GM12878 (cell line): ENCODE data around the gene DMPK. TPM values are rescaled to one million over a fixed set of nuclear protein-coding genes. Genes with fewer than 3 reads are reported as not detected.

Experiments
- ATAC-seq: fragments of 200-7000 bp; cut with Tn5 transposase; 3 replicates; pipeline ENCODE4 v1.9.1; 2020; ENCODE audit warnings: mild to moderate bottlenecking, moderate library complexity
- BruUV-seq: library from RNA; stranded (reverse); fragments of 400-500 nt; replicated peaks from 2 replicates; lab custom pipeline; 2021; lab: Mats Ljungman, UMichigan
- CTCF ChIA-PET: fragments of 300-600 bp; sonication (Branson Sonifier 250); formaldehyde crosslinking; extraction: SDS; loops from one replicate; lab custom pipeline; 2021; ENCODE audit warnings: inconsistent platforms; lab: Yijun Ruan, JAX
- POLR2A ChIA-PET: fragments of 350-600 bp; formaldehyde crosslinking; extraction: SDS; loops from one replicate; lab custom pipeline; 2021; ENCODE audit warnings: inconsistent platforms; lab: Charles Lee
- RAD21 ChIA-PET: fragments of 300-600 bp; sonication (Branson Sonifier 250); formaldehyde crosslinking; loops from one replicate; lab custom pipeline; 2023; ENCODE audit warnings: antibody characterized with exemption; ENCODE audit not compliant: unreplicated experiment; lab: Charles Lee
- SMC1A ChIA-PET: fragments of 300-600 bp; sonication (Branson Sonifier 250); formaldehyde crosslinking; loops from one replicate; lab custom pipeline; 2023; ENCODE audit not compliant: unreplicated experiment, uncharacterized antibody; lab: Charles Lee
- DNase-seq: peaks from one replicate; pipeline ENCODE4 v3.0.0-alpha.2; 2011; ENCODE audit warnings: low read depth, low spot score
- FAIRE-seq: peaks from 3 replicates; lab custom pipeline; 2011; peaks lifted over from hg19 to GRCh38; lab: Jason Lieb, UNC
- H2AFZ ChIP-seq: 2 replicates; pipeline ENCODE4 v1.6.0; 2011; ENCODE audit warnings: low read depth, low read length, control low read depth; ENCODE audit not compliant: control insufficient read depth
- H3K27ac ChIP-seq: 2 replicates; pipeline ENCODE4 v1.5.1; 2011; ENCODE audit warnings: control low read depth; ENCODE audit not compliant: control insufficient read depth, insufficient read depth
- H3K27me3 ChIP-seq, 2 experiments: replicated peaks in 1 of 2; 2 replicates each; pipeline versions ENCODE4 v1.6.0 to v1.6.1; 2011; ENCODE audit warnings: low read length in 1 of 2; ENCODE audit not compliant: control insufficient read depth in 2 of 2, insufficient read depth in 2 of 2
- H3K36me3 ChIP-seq, 2 experiments: 2 replicates each; pipeline ENCODE4 v1.5.1; 2011; ENCODE audit warnings: low read length in 1 of 2; ENCODE audit not compliant: control insufficient read depth in 2 of 2, insufficient read depth in 2 of 2
- H3K4me1 ChIP-seq: 2 replicates; pipeline ENCODE4 v1.6.1; 2011; ENCODE audit warnings: mild to moderate bottlenecking, low read length, moderate library complexity, mixed read lengths; ENCODE audit not compliant: control insufficient read depth, insufficient read depth
- H3K4me2 ChIP-seq: 2 replicates; pipeline ENCODE4 v1.6.0; 2011; ENCODE audit warnings: control low read depth; ENCODE audit not compliant: control insufficient read depth, insufficient read depth
- H3K4me3 ChIP-seq: fragments of 200-600 bp; sonication (generic); 2 replicates; pipeline ENCODE4 v1.5.1; 2016
- H3K79me2 ChIP-seq: 2 replicates; pipeline ENCODE4 v1.6.0; 2011; ENCODE audit warnings: low read length; ENCODE audit not compliant: control insufficient read depth, insufficient read depth
- H3K9ac ChIP-seq: 2 replicates; pipeline ENCODE4 v1.8.0; 2011; ENCODE audit warnings: low read length, control low read depth, mixed read lengths; ENCODE audit not compliant: control insufficient read depth, insufficient read depth
- H3K9me3 ChIP-seq: replicated peaks from 3 replicates; pipeline ENCODE4 v1.5.1; 2011; ENCODE audit warnings: mild to moderate bottlenecking, low read length; ENCODE audit not compliant: control insufficient read depth, insufficient read depth
- H4K20me1 ChIP-seq: 2 replicates; pipeline ENCODE4 v1.6.0; 2011; ENCODE audit not compliant: control insufficient read depth, insufficient read depth
- BCLAF1 ChIP-seq: fragments of 450-650 bp; IDR thresholded peaks from 2 replicates; pipeline ENCODE4 v1.6.1; 2017; ENCODE audit warnings: antibody characterized with exemption, mild to moderate bottlenecking, moderate library complexity
- CBX5 ChIP-seq: sonication (generic); IDR thresholded peaks from 2 replicates; pipeline ENCODE4 v1.6.1; 2016; ENCODE audit warnings: low read depth, moderate library complexity, mild to moderate bottlenecking, inconsistent platforms
- EGR1 ChIP-seq, 2 experiments: IDR thresholded peaks; 1 replicate in 1 of 2; 2 replicates in 1 of 2; pipeline ENCODE4 v1.6.1; 2011 to 2012; ENCODE audit warnings: low read depth in 2 of 2, low read length in 2 of 2, borderline replicate concordance in 1 of 2, mild to moderate bottlenecking in 1 of 2, moderate library complexity in 1 of 2
- HDAC6 ChIP-seq: fragments of 200-600 bp; sonication (generic); IDR thresholded peaks from one replicate; pipeline ENCODE4 v1.8.0; 2017; ENCODE audit warnings: antibody characterized with exemption; ENCODE audit not compliant: unreplicated experiment
- NR2F1 ChIP-seq: fragments of 450-650 bp; conservative IDR thresholded peaks from 2 replicates; pipeline ENCODE4 v1.6.1; 2017; ENCODE audit warnings: mild to moderate bottlenecking
- POLR2A ChIP-seq: IDR thresholded peaks from 2 replicates; pipeline ENCODE4 v1.6.1; 2011; ENCODE audit warnings: low read depth, mild to moderate bottlenecking, low read length
- RAD21 ChIP-seq: IDR thresholded peaks from 2 replicates; pipeline ENCODE4 v1.6.1; 2011; ENCODE audit warnings: mild to moderate bottlenecking, low read depth, low read length, moderate library complexity; ENCODE audit not compliant: insufficient read depth
- RAD51 ChIP-seq: fragments of 450-650 bp; IDR thresholded peaks from 2 replicates; pipeline ENCODE4 v1.6.1; 2016; ENCODE audit warnings: moderate library complexity, mild to moderate bottlenecking, inconsistent platforms
- RUNX3 ChIP-seq: IDR thresholded peaks from 2 replicates; pipeline ENCODE4 v1.6.1; 2012; ENCODE audit warnings: low read length, inconsistent platforms
- SIX5 ChIP-seq: IDR thresholded peaks from 2 replicates; pipeline ENCODE4 v1.6.1; 2011; ENCODE audit warnings: mild to moderate bottlenecking, low read depth, low read length, moderate library complexity; ENCODE audit not compliant: severe bottlenecking
- SMARCA5 ChIP-seq: fragments of 450-650 bp; IDR thresholded peaks from 2 replicates; pipeline ENCODE4 v1.6.1; 2017; ENCODE audit warnings: mild to moderate bottlenecking
- SREBF1 ChIP-seq: IDR thresholded peaks from 2 replicates; pipeline ENCODE4 v1.6.1; 2012; ENCODE audit warnings: mild to moderate bottlenecking, low read length
- STAT1 ChIP-seq: fragments of 450-650 bp; conservative IDR thresholded peaks from 2 replicates; pipeline ENCODE4 v1.6.1; 2014; ENCODE audit warnings: antibody characterized with exemption, mild to moderate bottlenecking
- TARDBP ChIP-seq: IDR thresholded peaks from 2 replicates; pipeline ENCODE4 v1.6.1; 2016; ENCODE audit warnings: borderline replicate concordance
- USF1 ChIP-seq: IDR thresholded peaks from 2 replicates; pipeline ENCODE4 v1.6.1; 2011; ENCODE audit warnings: borderline replicate concordance, low read depth, mild to moderate bottlenecking, moderate library complexity, mixed read lengths, low read length; ENCODE audit not compliant: insufficient read depth; ENCODE audit errors: extremely low read length
- ZBTB11 ChIP-seq: fragments of 450-650 bp; formaldehyde crosslinking; IDR thresholded peaks from 2 replicates; pipeline ENCODE4 v1.5.0; 2022; ENCODE audit warnings: mild to moderate bottlenecking, missing genetic modification characterization
- WGBS: methylation state at CpG from one replicate; pipeline ENCODE4 v1.1.6; 2016; ENCODE audit warnings: low lambda C conversion rate; ENCODE audit not compliant: insufficient replicate concordance, insufficient coverage; ENCODE audit errors: missing lambda C conversion rate; 5-methylcytosine and 5-hydroxymethylcytosine counted together
- in situ Hi-C: fragments of 300-500 bp; cut with MboI; formaldehyde crosslinking; loops from 9 replicates; pipeline ENCODE4 v1.14.3; 2018; ENCODE audit warnings: mixed read lengths
- intact Hi-C: fragments of 100-400 bp; cut with micrococcal nuclease; formaldehyde crosslinking; loops from one replicate; pipeline ENCODE4 v1.14.2; 2022; ENCODE audit not compliant: unreplicated experiment
- polyA plus RNA-seq, 11 experiments: library from polyadenylated mRNA; depleted of rRNA in 4 of 11; unstranded in 6 of 11; stranded (reverse) in 5 of 11; fragments of >200 nt; fragmentation: Nextera tagmentation in 4 of 11; fragmentation: Illumina TruSeq in 1 of 11; extraction: Ambion mirVana in 4 of 11; extraction: Trizol in 1 of 11; gene quantifications; 1 replicate in 1 of 11; 2 replicates in 10 of 11; pipeline versions ENCODE4 v1.2.1 to v1.2.3, GENCODE V29; 2011 to 2016; ENCODE audit warnings: inconsistent platforms in 2 of 11, missing spikeins in 2 of 11, low read depth in 1 of 11
- total RNA-seq, 4 experiments: library from RNA; depleted of rRNA in 3 of 4; stranded (reverse); fragments of >200 nt in 3 of 4; fragmentation: Illumina TruSeq in 1 of 4; extraction: Trizol in 1 of 4; gene quantifications; 2 replicates each; pipeline versions ENCODE4 v1.2.1 to v1.2.3, GENCODE V29; 2013 to 2021

Gene DMPK
- total and polyA plus RNA-seq, 10 of the 15 experiments (the other 5 are each of a cell fraction or from before 2014, with no cell fraction given): 0.60 to 33.6 (median 5.2) TPM

GRCh38 chr19:45800070-45800553 is 17.8 kb upstream of the DMPK start:
- DNase-seq (no peak), ATAC-seq (no peak), FAIRE-seq (no peak)
- intact Hi-C loops (no loop called here), in situ Hi-C loops (no loop called here)
- H3K4me2 ChIP-seq: no peak overlapping the region
- SMC1A ChIA-PET: interaction anchor here (0.9 to 2.5 kb wide), 4 partner anchors 17 to 48 kb away, joined by 3 to 24 read pairs (median 4); partner anchors contain the start of gene SIX5
- no peaks in the 10 kb centered on the region for H3K79me2 ChIP-seq
- BruUV-seq: no TSS peak
- H3K27me3 ChIP-seq: no peaks in the 10 kb centered on the region
- H2AFZ ChIP-seq: no peak overlapping the region
- WGBS: 62% methylated on average over 8 of the region's 8 CpGs
- H3K4me1 ChIP-seq: peaks cover 8% of the 10 kb centered on the region
- no peak overlapping the region for H3K4me3 ChIP-seq
- no peaks in the 10 kb centered on the region for H4K20me1 ChIP-seq
- no peak overlapping the region for H3K27ac ChIP-seq
- RAD21 ChIA-PET: interaction anchor here (1.4 to 4.8 kb wide), 2 partner anchors 30 to 159 kb away, joined by 3 to 63 read pairs; partner anchors contain the start of gene SIX5
- no peak overlapping the region for H3K9ac ChIP-seq
- no peaks in the 10 kb centered on the region for H3K9me3 ChIP-seq
- H3K36me3 ChIP-seq: no peaks in the 10 kb centered on the region
- CTCF ChIA-PET: interaction anchor here (0.8 to 8.1 kb wide), 15 partner anchors 12 to 169 kb away, joined by 3 to 110 read pairs (median 6); partner anchors contain the start of gene SIX5
- POLR2A ChIA-PET: interaction anchor here (0.9 to 2.0 kb wide), 3 partner anchors 11 to 33 kb away, joined by 3 to 9 read pairs (median 4); no protein-coding TSS in a partner anchor
- TF ChIP-seq CBX5: no peak
- TF ChIP-seq SIX5: no peak
- no peak for TF ChIP-seq USF1
- TF ChIP-seq TARDBP: no peak
- TF ChIP-seq RUNX3: no peak
- no peak for TF ChIP-seq SMARCA5
- TF ChIP-seq BCLAF1: no peak
- TF ChIP-seq SREBF1: no peak
- TF ChIP-seq NR2F1: no peak
- no peak for TF ChIP-seq RAD21
- TF ChIP-seq HDAC6: no peak
- TF ChIP-seq STAT1: no peak
- no peak for TF ChIP-seq RAD51
- no peak for TF ChIP-seq ZBTB11 (CRISPR knock-in tag)
- no peak for TF ChIP-seq EGR1 (IDR thresholded peaks at IDR 0.05; ENCODE audit: borderline replicate concordance in 1 of 2, low read depth in 2 of 2, low read length in 2 of 2)
- TF ChIP-seq POLR2A: no peak
